ENCODE results near the gene LRRN3.

The LRRN3 gene

DNA sequence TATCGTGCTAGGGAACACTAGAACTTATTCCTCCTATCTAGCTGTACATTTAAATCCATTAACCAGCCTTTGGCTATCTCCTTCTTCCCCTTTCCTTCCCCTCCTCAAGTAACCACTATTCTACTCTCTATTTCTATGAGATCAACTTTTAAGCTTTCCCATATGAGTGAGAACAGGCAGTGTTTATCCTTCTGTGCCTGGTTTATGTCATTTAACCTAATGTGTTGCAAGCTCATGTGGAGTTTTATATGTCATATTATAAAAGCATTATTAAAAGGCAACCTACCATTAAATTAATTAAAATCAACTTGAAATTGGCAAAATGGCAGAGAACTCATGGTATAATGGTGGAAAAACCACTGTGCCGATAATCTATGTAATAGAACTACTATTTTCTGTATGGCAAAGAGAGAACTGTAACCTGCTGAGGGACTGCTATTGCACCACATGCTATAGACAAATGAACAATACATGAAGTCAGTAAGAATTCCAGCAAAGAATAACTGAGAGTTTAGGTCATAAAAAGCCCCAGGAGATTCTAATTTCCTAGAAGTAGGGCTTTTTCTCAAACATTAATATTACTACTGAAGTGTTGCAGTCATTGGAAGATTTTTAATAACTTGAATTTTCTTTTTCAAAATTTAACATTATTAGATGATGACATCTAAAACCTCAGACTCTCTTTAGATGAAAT lies 81.8 kb downstream of the LRRN3 start:
- no peak for DNase-seq (ENCODE audit: low spot score)

DNA sequence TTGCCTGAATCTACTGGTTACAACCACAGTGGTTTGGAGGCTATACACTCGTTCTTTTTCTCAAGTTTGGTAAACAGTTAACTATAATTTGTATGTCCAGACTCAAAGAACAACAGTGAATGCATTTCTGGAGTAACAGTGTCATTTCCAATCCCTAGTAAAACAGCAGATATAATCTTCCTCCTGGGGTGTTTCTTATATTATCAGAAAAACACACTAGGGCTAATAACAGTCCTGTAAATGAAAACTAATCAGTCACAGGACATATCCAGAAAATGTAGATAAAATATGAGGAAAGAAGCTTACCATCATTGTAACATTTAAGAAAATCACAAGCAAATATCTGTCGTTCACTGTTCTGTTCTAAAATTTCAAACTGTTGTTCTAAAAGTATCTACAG lies 82.6 kb downstream of the LRRN3 start:
- no peak for DNase-seq (ENCODE audit: low spot score)

DNA sequence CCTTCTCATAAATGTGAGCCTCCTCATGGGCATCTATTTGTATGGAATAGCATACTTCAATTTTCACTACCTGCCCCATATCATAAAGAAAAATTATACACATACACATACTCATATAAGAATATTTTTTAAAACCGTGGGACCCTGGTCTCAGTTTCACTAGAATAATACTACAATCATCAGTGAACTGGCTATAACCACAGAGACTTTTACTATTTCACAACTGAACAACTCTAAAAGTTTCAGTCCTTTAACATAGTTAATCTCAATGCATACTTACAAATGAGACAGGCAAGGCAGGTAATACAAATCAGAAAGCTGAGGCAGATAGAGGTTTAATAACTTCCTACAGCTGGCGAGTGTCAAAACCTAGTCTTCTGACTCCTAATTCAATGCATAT lies 83.1 kb downstream of the LRRN3 start:
- DNase-seq (ENCODE audit: low spot score) = no peak

DNA sequence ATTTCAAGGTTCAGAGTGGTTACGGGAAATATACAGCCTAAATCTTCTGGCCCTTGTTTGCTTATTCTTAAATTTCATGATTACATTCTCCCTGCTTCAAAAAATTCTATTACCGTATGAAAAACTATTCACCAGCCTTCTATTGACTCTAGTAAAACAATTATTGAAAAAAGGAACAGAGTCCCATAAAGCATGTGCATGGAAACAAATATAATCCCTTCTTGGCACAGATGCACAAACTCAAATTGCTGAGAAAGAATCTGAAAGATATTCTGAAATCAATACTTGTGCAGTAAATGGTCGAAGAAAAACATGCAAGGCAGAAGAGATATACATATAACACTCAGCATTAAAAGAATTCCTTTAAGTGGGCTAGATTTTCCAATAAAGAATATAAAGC lies 83.6 kb downstream of the LRRN3 start:
- no peak for DNase-seq (ENCODE audit: low spot score)
